Putamen (tissue), 1 donor: ENCODE measurements around the gene ANKS1A.
"Not testable (repeated sequence)": the region's sequence is repeated elsewhere in the genome, so short reads cannot be mapped to it uniquely, and the experiment has no call there.

Experiments
- DNase-seq: peaks from one replicate; pipeline ENCODE4 v3.0.0-alpha.2; 2016; ENCODE audit warnings: low spot score

Gene ANKS1A

GRCh38 chr6:34887753-34888513, 1.1 kb upstream of the ANKS1A start, which contains the start of gene TAF11:
TAF11 (minus strand) TSS chr6:34888042; CDS start chr6:34887957, 85 bp downstream.
- peak; percentile 93 for DNase-seq

GRCh38 chr6:34888514-34888856, 570 bp upstream of the ANKS1A start:
- DNase-seq: no peak

- DNase-seq: peak; percentile 7
These were observed 1.5 kb downstream of the ANKS1A start for GRCh38 chr6:34890533-34890925.

- DNase-seq: no peak
These were observed 2.2 kb downstream of the ANKS1A start for GRCh38 chr6:34891296-34891695.

- no peak for DNase-seq
These were observed 5.6 kb downstream of the ANKS1A start for GRCh38 chr6:34894693-34895092.

GRCh38 chr6:34897130-34897529, 8.1 kb downstream of the ANKS1A start:
- no peak for DNase-seq

- no peak for DNase-seq
These were observed 8.7 kb downstream of the ANKS1A start for GRCh38 chr6:34897716-34898115.

GRCh38 chr6:34899748-34900147, 10.7 kb downstream of the ANKS1A start:
- not testable (repeated sequence) for DNase-seq

- no peak for DNase-seq
These were observed 11.4 kb downstream of the ANKS1A start for GRCh38 chr6:34900321-34901031.

GRCh38 chr6:34901930-34902329, 12.9 kb downstream of the ANKS1A start:
- DNase-seq: no peak

GRCh38 chr6:34904990-34905613, 16.0 kb downstream of the ANKS1A start:
- no peak for DNase-seq

- DNase-seq: no peak
These were observed 17.8 kb downstream of the ANKS1A start for GRCh38 chr6:34906826-34907225.

GRCh38 chr6:34908194-34908593, 19.1 kb downstream of the ANKS1A start:
- no peak for DNase-seq

- DNase-seq: no peak
These were observed 20.3 kb downstream of the ANKS1A start for GRCh38 chr6:34909320-34909883.

GRCh38 chr6:34911822-34912221, 22.8 kb downstream of the ANKS1A start:
- no peak for DNase-seq

- no peak for DNase-seq
These were observed 23.8 kb downstream of the ANKS1A start for GRCh38 chr6:34912715-34913464.

GRCh38 chr6:34914358-34914757, 25.3 kb downstream of the ANKS1A start:
- no peak for DNase-seq

- no peak for DNase-seq
These were observed 27.4 kb downstream of the ANKS1A start for GRCh38 chr6:34916348-34916967.

GRCh38 chr6:34917626-34918285, 28.7 kb downstream of the ANKS1A start:
- DNase-seq: no peak

GRCh38 chr6:34919651-34920050, 30.6 kb downstream of the ANKS1A start:
- no peak for DNase-seq

- no peak for DNase-seq
These were observed 31.0 kb downstream of the ANKS1A start for GRCh38 chr6:34920097-34920496.
